ENCODE data around the gene MARVELD1. TPM values are rescaled to one million over a fixed set of nuclear protein-coding genes. Genes with fewer than 3 reads are reported as not detected.

The MARVELD1 gene
- total and polyA plus RNA-seq, 2 of the 13 experiments (the other 11 are each of a cell fraction or from before 2014, with no cell fraction given) = not detected

GRCh38 chr10:97707134-97707861 lies 6.2 kb upstream of the MARVELD1 start (continued):
- TF ChIP-seq MAZ (IDR thresholded peaks at IDR 0.05; ENCODE audit: borderline replicate concordance, low read depth, low read length) = peak; percentile 43; the same call in 1 of the 2 replicates
- TF ChIP-seq MAZ (CRISPR knock-in tag; IDR thresholded peaks at IDR 0.05; ENCODE audit: low read depth) = 0 out of 2 replicates have a peak, but pooled peaks have one; percentile 42
- TF ChIP-seq ATM (IDR thresholded peaks at IDR 0.05; ENCODE audit: borderline replicate concordance) = no peak
- no peak for TF ChIP-seq DDIT3 (CRISPR knock-in tag; IDR thresholded peaks at IDR 0.05)
- 0 out of 2 replicates have a peak, but pooled peaks have one; percentile 18 for TF ChIP-seq GATAD1 (CRISPR knock-in tag; IDR thresholded peaks at IDR 0.05)
- TF ChIP-seq THAP11 (CRISPR knock-in tag; IDR thresholded peaks at IDR 0.05) = peak; percentile 58; the same call in 1 of the 2 replicates
- peak; percentile 57; the same call in 1 of the 2 replicates for TF ChIP-seq ATF2 (CRISPR knock-in tag; IDR thresholded peaks at IDR 0.05)
- TF ChIP-seq RXRB (CRISPR knock-in tag; IDR thresholded peaks at IDR 0.05; ENCODE audit: borderline replicate concordance) = peak; percentile 94
- TF ChIP-seq ZBTB7B (CRISPR knock-in tag; IDR thresholded peaks at IDR 0.05) = peak; percentile 88
- TF ChIP-seq NONO (IDR thresholded peaks at IDR 0.05) = no peak
- TF ChIP-seq NONO (CRISPR knock-in tag; conservative IDR thresholded peaks at IDR 0.05) = 0 out of 2 replicates have a peak, but pooled peaks have one; percentile 41
- 0 out of 2 replicates have a peak, but pooled peaks have one; percentile 32 for TF ChIP-seq ZNF800 (CRISPR knock-in tag; IDR thresholded peaks at IDR 0.05)
- TF ChIP-seq HNRNPL (IDR thresholded peaks at IDR 0.05; ENCODE audit: low read depth, low read length) = peak; percentile 70; the same call in 1 of the 2 replicates
- TF ChIP-seq AHDC1 (CRISPR knock-in tag; IDR thresholded peaks at IDR 0.05; ENCODE audit: borderline replicate concordance) = peak; percentile 41; the same call in 1 of the 2 replicates
- TF ChIP-seq EP300 (IDR thresholded peaks at IDR 0.05; ENCODE audit: low read depth in 2 of 2, low read length in 2 of 2) = peak in 1 of 2 experiments; percentile 43; a peak in 1 of 4 replicates
- TF ChIP-seq EP300 (CRISPR knock-in tag; IDR thresholded peaks at IDR 0.05; ENCODE audit: borderline replicate concordance) = no peak
- no peak for TF ChIP-seq KLF9 (CRISPR knock-in tag; IDR thresholded peaks at IDR 0.05; ENCODE audit: low read depth)
- TF ChIP-seq GABPB1 (CRISPR knock-in tag; IDR thresholded peaks at IDR 0.05) = peak; percentile 18; the same call in 1 of the 2 replicates
- no peak for TF ChIP-seq SMAD1 (CRISPR knock-in tag; IDR thresholded peaks at IDR 0.05; ENCODE audit: borderline replicate concordance, low read depth)

Measured in HepG2 (cell line).